Neural cell (in vitro differentiated cells): ENCODE data around the gene ZBTB37. TPM values are rescaled to one million over a fixed set of nuclear protein-coding genes. Genes with fewer than 3 reads are reported as not detected.

ENCODE experiments used
- H2AFZ ChIP-seq: fragments of 200-600, 300-800 bp; sonication (generic), shearing (Covaris generic); 2 replicates; pipeline ENCODE4 v1.6.0; 2014; ENCODE audit warnings: low read depth, mild to moderate bottlenecking, antibody characterized with exemption, low read length, moderate library complexity
- H3F3A ChIP-seq: fragments of 200-600 bp; shearing (Covaris generic); 2 replicates; pipeline ENCODE4 v1.6.1; 2016; ENCODE audit warnings: mild to moderate bottlenecking, moderate library complexity, mixed read lengths, antibody characterized with exemption, low read length; ENCODE audit not compliant: insufficient read depth, poor library complexity, severe bottlenecking
- H3K27ac ChIP-seq: fragments of 200-600, 300-800 bp; sonication (generic), shearing (Covaris generic); 2 replicates; pipeline ENCODE4 v1.5.1; 2014; ENCODE audit warnings: mild to moderate bottlenecking, low read length, moderate library complexity
- H3K27me3 ChIP-seq: fragments of 300-800, 200-600 bp; sonication (generic), shearing (Covaris generic); 2 replicates; pipeline ENCODE4 v1.6.0; 2014; ENCODE audit warnings: mild to moderate bottlenecking, low read depth, low read length, moderate library complexity; ENCODE audit not compliant: insufficient read depth
- H3K36me3 ChIP-seq: fragments of 300-800, 200-600 bp; sonication (generic), shearing (Covaris generic); 2 replicates; pipeline ENCODE4 v1.5.1; 2014; ENCODE audit warnings: mild to moderate bottlenecking, antibody characterized with exemption, low read length, moderate library complexity; ENCODE audit not compliant: insufficient read depth
- H3K4me2 ChIP-seq: fragments of 300-800, 200-600 bp; sonication (generic), shearing (Covaris generic); 2 replicates; pipeline ENCODE4 v1.6.0; 2014; ENCODE audit warnings: mild to moderate bottlenecking, low read length
- H3K4me3 ChIP-seq: fragments of 300-800, 200-600 bp; sonication (generic), shearing (Covaris generic); 2 replicates; pipeline ENCODE4 v1.5.1; 2014; ENCODE audit warnings: mild to moderate bottlenecking, low read length, moderate library complexity
- H3K79me2 ChIP-seq: fragments of 200-600 bp; shearing (Covaris generic); replicated peaks from 2 replicates; pipeline ENCODE4 v1.6.0; 2014; ENCODE audit warnings: mild to moderate bottlenecking, low read length, moderate library complexity; ENCODE audit not compliant: insufficient read depth
- H3K9ac ChIP-seq: fragments of 300-800, 200-600 bp; sonication (generic), shearing (Covaris generic); 2 replicates; pipeline ENCODE4 v1.6.1; 2016; ENCODE audit warnings: mild to moderate bottlenecking, low read length, mixed read lengths
- H3K9me2 ChIP-seq: fragments of 200-600 bp; shearing (Covaris generic); 2 replicates; pipeline ENCODE4 v1.6.1; 2016; ENCODE audit warnings: mild to moderate bottlenecking, low read length, mixed read lengths; ENCODE audit not compliant: insufficient read depth
- H3K9me3 ChIP-seq: fragments of 200-600, 300-800 bp; sonication (generic), shearing (Covaris generic); 2 replicates; pipeline ENCODE4 v1.6.1; 2016; ENCODE audit warnings: mild to moderate bottlenecking, mixed run types, low read length, moderate library complexity, mixed read lengths
- H4K20me1 ChIP-seq: fragments of 200-600 bp; shearing (Covaris generic); 2 replicates; pipeline ENCODE4 v1.6.1; 2016; ENCODE audit warnings: mild to moderate bottlenecking, mixed run types; ENCODE audit not compliant: insufficient read depth
- EP300 ChIP-seq: fragments of 450-650 bp; conservative IDR thresholded peaks from 2 replicates; pipeline ENCODE4 v1.6.1; 2014; ENCODE audit warnings: antibody characterized with exemption, mild to moderate bottlenecking, moderate library complexity; ENCODE audit not compliant: poor library complexity, severe bottlenecking
- EZH2 ChIP-seq: fragments of 200-600, 300-800 bp; shearing (Covaris generic), sonication (generic); IDR thresholded peaks from 2 replicates; pipeline ENCODE4 v1.6.1; 2014; ENCODE audit warnings: antibody characterized with exemption, low read length, borderline replicate concordance, mild to moderate bottlenecking; ENCODE audit not compliant: insufficient read depth, poor library complexity, severe bottlenecking
- MXI1 ChIP-seq: fragments of 450-650 bp; conservative IDR thresholded peaks from 2 replicates; pipeline ENCODE4 v1.6.1; 2014; ENCODE audit warnings: antibody characterized with exemption, mild to moderate bottlenecking; ENCODE audit not compliant: poor library complexity, severe bottlenecking
- POLR2AphosphoS5 ChIP-seq: IDR thresholded peaks from 2 replicates; pipeline ENCODE4 v1.6.1; 2012
- RAD21 ChIP-seq: fragments of 450-650 bp; conservative IDR thresholded peaks from 2 replicates; pipeline ENCODE4 v1.6.1; 2014; ENCODE audit warnings: antibody characterized with exemption, mild to moderate bottlenecking, moderate library complexity
- SMC3 ChIP-seq: fragments of 450-650 bp; conservative IDR thresholded peaks from 2 replicates; pipeline ENCODE4 v1.6.1; 2014; ENCODE audit warnings: antibody characterized with exemption, mild to moderate bottlenecking, moderate library complexity; ENCODE audit not compliant: poor library complexity
- TAF1 ChIP-seq: IDR thresholded peaks from 2 replicates; pipeline ENCODE4 v1.6.1; 2012; ENCODE audit warnings: low read depth
- polyA plus RNA-seq: library from polyadenylated mRNA; depleted of rRNA; stranded (reverse); fragments of >200 nt; gene quantifications from 2 replicates; pipeline ENCODE4 v1.2.3, GENCODE V29; 2014
- TF ChIP-seq, protein P1 (sequence below): fragments of 450-650 bp; IDR thresholded peaks from 2 replicates; pipeline ENCODE4 v1.5.1; 2014; ENCODE audit warnings: antibody characterized with exemption, mild to moderate bottlenecking, moderate library complexity; ENCODE audit not compliant: poor library complexity, severe bottlenecking
- TF ChIP-seq, protein P2 (sequence below): IDR thresholded peaks from 2 replicates; pipeline ENCODE4 v1.6.1; 2012; ENCODE audit warnings: borderline replicate concordance

Gene ZBTB37
- polyA plus RNA-seq, 1 donor from 2014 or later: 14.6 TPM

- Histone ChIP-seq H3K9me3 (no peaks in the 10 kb centered on the region), H4K20me1 (no peaks in the 10 kb centered on the region), H3K36me3 (peaks cover 5% of the 10 kb centered on the region), H3K27ac (no peak overlapping the region), H3K27me3 (no peaks in the 10 kb centered on the region), H2AFZ (no peak overlapping the region), H3K79me2 (no peaks in the 10 kb centered on the region), H3K9ac (no peak overlapping the region), H3F3A (no peaks in the 10 kb centered on the region), H3K9me2 (no peaks in the 10 kb centered on the region), H3K4me2 (no peak overlapping the region), H3K4me3 (no peak overlapping the region)
- TF ChIP-seq, protein P1, sequence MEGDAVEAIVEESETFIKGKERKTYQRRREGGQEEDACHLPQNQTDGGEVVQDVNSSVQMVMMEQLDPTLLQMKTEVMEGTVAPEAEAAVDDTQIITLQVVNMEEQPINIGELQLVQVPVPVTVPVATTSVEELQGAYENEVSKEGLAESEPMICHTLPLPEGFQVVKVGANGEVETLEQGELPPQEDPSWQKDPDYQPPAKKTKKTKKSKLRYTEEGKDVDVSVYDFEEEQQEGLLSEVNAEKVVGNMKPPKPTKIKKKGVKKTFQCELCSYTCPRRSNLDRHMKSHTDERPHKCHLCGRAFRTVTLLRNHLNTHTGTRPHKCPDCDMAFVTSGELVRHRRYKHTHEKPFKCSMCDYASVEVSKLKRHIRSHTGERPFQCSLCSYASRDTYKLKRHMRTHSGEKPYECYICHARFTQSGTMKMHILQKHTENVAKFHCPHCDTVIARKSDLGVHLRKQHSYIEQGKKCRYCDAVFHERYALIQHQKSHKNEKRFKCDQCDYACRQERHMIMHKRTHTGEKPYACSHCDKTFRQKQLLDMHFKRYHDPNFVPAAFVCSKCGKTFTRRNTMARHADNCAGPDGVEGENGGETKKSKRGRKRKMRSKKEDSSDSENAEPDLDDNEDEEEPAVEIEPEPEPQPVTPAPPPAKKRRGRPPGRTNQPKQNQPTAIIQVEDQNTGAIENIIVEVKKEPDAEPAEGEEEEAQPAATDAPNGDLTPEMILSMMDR: no peak
- no peak for TF ChIP-seq MXI1
- TF ChIP-seq TAF1: no peak
- TF ChIP-seq, protein P2, sequence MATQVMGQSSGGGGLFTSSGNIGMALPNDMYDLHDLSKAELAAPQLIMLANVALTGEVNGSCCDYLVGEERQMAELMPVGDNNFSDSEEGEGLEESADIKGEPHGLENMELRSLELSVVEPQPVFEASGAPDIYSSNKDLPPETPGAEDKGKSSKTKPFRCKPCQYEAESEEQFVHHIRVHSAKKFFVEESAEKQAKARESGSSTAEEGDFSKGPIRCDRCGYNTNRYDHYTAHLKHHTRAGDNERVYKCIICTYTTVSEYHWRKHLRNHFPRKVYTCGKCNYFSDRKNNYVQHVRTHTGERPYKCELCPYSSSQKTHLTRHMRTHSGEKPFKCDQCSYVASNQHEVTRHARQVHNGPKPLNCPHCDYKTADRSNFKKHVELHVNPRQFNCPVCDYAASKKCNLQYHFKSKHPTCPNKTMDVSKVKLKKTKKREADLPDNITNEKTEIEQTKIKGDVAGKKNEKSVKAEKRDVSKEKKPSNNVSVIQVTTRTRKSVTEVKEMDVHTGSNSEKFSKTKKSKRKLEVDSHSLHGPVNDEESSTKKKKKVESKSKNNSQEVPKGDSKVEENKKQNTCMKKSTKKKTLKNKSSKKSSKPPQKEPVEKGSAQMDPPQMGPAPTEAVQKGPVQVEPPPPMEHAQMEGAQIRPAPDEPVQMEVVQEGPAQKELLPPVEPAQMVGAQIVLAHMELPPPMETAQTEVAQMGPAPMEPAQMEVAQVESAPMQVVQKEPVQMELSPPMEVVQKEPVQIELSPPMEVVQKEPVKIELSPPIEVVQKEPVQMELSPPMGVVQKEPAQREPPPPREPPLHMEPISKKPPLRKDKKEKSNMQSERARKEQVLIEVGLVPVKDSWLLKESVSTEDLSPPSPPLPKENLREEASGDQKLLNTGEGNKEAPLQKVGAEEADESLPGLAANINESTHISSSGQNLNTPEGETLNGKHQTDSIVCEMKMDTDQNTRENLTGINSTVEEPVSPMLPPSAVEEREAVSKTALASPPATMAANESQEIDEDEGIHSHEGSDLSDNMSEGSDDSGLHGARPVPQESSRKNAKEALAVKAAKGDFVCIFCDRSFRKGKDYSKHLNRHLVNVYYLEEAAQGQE: no peak
- no peak for TF ChIP-seq EZH2
- no peak for TF ChIP-seq POLR2AphosphoS5
- no peak for TF ChIP-seq SMC3
- TF ChIP-seq RAD21: no peak
- TF ChIP-seq EP300: no peak
Observed at GRCh38 chr1:173856014-173856413, 12.2 kb upstream of the ZBTB37 start.

GRCh38 chr1:173856903-173857302 lies 11.3 kb upstream of the ZBTB37 start:
- Histone ChIP-seq H3K9ac (no peak overlapping the region), H3K4me2 (no peak overlapping the region), H2AFZ (no peak overlapping the region), H3F3A (no peaks in the 10 kb centered on the region), H3K79me2 (no peaks in the 10 kb centered on the region), H3K9me3 (no peaks in the 10 kb centered on the region), H3K27ac (no peak overlapping the region), H3K27me3 (no peaks in the 10 kb centered on the region), H4K20me1 (no peaks in the 10 kb centered on the region), H3K4me3 (no peak overlapping the region), H3K36me3 (peaks cover 5% of the 10 kb centered on the region), H3K9me2 (no peaks in the 10 kb centered on the region)
- TF ChIP-seq EP300 (no peak), EZH2 (no peak), MXI1 (no peak), RAD21 (no peak), SMC3 (no peak), TAF1 (no peak)
- TF ChIP-seq, protein P2: no peak
